GM21367 (cell line): ENCODE data around the gene MAGI2.
"Not testable (repeated sequence)": the region's sequence is repeated elsewhere in the genome, so short reads cannot be mapped to it uniquely, and the experiment has no call there.

Source experiments
- ATAC-seq: cut with Tn5 transposase; IDR thresholded peaks from one replicate; pipeline ENCODE4 v1.9.1; 2021; ENCODE audit not compliant: unreplicated experiment

The MAGI2 gene

DNA sequence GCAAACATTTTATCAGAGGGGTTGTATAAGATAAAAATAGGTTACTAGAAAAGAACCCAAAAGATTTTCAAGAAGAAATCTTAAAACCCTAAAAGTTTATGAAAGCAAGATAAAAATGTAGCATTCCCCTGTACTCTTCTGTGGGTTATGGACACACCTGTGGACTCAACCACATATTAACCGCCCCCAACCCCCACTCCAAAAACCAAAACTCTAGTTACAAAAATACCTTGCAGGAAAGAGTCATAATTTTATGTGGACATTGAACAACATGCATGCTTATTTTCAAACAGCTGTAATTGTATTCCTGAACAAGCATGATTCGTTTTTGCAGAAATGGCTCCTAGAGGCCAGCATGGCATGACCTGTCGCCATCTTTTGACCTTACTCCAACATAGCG is 1188.0 kb downstream of the MAGI2 start:
- ATAC-seq: no peak

DNA sequence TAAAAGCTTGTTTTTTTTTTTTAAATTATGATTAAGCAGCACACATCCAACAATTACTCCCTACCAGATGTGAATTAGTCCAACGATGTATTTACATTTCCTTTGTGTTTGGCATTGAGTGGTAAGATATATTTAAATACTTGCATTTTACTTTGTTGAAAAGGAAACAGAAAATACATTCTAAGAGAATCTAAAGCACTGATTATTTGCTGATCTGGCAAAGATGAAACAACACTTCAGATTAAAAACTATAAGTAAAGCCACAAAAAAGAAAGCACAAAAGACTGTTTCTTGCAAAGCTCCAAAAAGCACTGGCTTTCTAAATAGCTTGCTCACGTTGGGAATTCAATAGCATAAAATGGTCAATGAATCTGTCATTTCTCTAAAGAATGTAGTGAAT is 1188.4 kb downstream of the MAGI2 start:
- ATAC-seq: no peak

DNA sequence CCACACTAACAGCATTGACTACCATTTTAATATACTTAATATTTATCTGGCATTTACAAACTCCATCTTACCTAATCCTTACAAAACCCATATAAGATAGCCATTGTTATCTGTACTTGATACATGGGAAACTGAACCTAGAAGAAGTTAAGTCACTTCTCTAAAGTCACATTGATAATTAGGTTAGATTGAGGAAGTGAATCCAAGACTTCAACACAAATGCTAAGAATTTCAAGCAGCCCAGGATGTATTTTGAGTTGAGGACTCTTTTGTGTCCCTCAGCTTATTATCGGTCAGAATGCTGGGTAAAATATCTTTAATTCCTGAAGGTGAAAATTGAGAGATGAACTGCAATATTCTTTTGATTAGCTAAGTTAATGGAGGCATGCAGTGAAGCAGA is 1189.4 kb downstream of the MAGI2 start:
- no peak for ATAC-seq

DNA sequence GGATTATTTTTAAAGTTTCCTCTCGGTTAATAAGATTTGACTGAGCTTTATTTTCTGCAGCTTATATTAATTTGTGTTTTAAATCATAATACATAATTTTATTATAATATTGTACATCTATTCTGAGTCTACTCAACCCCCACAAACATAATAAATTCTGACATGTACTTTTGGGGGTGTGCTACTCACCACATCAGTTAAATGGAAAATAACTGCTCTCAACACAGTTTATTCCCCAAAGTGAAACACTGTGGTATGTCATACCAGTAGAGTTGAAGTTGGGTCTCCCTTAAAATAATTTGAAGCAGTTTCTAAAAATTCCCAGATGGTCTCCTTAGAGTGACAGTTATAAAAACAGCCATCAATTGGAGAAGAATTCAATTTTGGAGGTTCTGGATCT is 1191.7 kb downstream of the MAGI2 start:
- ATAC-seq: no peak

DNA sequence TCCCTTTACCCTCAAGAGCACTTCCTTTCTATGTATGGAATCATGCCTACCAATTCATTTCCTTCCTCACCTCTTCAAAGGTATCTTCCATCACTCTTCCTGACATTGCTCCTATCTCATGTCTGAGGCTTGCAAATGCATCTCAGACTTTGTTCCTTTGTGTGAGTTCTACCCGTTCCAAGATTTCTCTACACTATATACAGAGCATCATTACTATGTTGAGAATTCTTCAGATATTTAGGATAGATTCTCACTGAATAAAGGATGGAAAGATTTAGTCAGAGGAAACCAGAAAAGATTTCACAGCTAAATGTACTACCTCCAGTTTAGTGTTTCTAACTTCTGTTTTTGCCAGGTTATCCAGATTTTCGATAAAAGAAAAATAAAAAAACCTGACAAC is 1192.2 kb downstream of the MAGI2 start:
- ATAC-seq: no peak

DNA sequence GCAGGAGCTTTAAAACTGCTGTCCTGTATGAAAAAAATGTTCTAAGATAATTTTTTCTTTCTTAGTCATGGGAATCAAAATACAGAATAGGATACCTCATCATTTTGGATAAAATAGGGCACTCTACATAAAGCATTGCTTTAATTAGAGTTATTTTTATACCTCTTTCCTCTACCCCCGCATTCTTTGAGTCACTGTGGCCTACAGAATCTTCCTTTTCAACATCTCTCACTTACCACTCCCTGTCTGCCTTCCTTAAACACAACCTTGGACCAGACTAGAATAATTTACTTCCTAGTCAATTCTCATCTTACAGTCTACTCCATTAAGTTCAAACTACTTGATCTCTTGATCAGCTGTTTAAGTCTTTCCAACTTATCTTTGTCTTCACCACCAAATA is 1192.6 kb downstream of the MAGI2 start:
- ATAC-seq: no peak

DNA sequence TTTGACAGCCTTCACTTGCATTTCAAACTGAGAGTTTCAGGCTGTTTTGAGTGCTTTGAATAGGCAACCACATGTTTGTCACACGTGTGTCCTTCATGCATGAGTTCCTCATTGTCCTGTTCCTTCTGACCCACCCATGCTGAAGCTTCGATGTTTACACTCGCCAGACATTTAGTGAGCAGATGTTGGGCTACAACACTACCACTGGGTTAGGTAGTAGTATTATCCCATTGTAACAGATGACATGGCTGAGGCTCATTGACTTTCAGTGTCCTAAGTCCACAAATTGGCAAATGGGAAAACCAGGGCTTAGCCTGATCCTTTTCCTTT is 1198.8 kb downstream of the MAGI2 start:
- ATAC-seq: no peak

DNA sequence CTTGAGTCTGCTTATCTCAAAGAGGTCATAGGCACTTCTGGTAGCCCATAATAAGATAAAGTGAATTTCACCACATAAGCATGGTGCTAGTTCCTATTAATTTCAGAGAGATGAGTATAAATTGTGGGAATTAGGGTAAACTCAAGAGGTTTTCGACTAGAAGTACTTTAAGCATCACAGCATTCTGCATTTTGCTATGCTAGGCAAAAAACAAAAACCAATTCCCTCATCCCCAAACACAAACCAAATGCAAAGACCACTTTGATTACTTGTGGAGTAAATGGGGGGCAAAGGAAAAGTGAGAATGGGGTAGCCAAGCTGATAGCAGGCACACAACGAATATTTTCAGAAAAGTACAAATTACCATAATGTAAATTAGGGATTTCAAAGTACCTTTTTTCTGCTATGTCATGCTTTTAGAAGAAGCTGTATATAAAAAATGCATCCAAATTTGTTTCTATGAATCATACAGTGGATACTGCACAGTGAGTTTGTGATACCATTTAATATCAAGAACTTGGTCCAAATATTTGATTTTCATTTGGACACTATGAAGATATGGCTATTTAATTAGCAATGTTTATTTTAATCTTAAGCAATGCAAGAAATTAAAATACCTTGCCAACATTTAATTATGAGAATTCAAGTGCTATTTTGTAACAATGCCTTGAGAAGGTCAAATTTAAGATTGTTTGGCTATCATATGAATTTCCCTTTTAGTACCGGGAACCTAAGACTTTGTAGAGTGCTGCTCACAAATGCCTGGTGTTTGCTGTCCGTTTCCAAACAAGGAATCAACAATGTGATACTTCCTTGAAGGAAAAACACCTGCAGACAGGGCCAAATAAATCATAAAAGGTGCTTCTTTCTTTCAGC is 1199.4 kb downstream of the MAGI2 start:
- ATAC-seq: no peak

DNA sequence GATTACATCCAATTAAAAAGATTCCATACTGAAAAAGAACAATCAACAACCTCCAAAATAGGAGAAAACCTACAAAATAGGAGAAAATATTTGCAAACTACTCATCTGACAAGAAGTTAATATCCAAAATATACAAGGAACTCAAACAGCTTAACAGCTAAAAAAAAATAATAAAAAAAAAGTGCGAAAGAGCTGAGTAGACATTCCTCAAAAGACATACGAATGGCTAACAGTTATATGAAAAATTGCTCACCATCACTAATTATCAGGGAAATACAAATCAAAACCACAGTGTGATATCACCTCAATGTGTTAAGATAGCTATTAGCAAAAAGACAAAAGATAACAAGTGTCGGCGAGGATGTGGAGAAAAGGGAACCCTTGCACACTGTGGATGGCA is 1204.6 kb downstream of the MAGI2 start:
- no peak for ATAC-seq

DNA sequence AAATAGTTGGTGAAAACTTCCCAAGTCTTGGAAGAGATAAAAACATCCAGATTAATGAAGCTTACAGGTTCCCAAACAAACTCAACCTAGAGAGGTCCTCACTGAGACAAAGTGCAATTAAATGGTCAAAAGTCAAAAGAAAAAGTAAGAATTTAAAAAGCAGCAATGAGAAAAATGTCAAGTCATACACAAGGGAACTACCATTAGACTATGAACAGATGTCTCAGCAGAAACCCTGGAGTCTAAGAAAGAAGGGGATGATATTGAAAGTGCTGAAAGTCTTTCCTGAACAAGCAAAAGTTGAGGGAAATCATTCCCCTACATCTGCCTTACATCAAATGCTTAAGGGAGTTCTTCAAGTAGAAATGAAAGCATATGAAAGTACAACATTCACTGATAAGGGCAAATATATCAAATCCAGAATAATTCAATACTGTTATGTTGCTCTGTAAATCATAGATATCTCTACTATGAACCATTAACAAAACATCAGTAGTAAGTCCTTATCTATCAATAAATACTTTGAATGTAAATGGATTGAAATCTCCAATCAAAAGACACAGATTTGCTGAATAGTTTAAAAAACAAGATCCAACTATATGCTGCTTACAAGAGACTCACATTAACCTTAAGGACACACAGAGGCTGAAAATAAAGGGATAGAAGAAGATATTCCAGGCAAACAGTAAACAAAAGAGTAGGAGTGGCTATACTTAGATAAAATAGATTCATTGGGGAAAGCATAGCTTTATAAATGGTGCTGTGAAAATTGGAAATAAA is 1205.4 kb downstream of the MAGI2 start:
- no peak for ATAC-seq

DNA sequence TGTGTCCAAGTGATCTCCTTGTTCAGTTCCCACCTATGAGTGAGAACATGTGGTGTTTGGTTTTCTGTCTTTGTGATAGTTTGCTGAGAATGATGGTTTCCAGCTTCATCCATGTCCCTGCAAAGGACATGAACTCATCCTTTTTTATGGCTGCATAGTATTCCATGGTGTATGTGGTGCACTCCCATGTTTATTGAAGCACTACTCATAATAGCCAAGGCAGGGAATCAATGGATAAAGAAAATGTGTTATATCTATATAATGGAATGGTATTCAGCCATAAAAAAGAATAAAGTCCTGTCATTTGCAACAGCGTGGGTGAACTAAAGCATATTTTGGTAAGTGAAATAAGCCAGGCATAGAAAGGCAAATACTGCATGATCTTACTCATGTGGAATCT is 1213.3 kb downstream of the MAGI2 start:
- not testable (repeated sequence) for ATAC-seq

DNA sequence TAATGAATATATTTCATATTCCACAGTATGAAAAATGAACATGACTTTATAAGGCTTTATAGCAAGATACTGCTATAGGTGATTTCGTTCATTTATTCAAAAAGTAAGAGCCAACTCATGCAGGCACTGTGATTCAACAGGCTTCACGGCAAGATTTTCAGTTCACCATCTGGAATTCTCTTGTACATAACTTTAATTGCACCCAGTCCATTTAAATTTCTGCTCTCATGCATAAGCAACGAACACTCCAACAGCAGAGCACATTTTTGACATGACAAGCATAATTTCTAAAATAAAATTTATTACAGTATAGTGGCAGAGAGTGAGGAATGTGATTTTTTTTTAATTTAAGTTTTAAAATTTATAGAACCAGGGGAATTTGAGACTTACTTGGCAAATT is 1218.8 kb downstream of the MAGI2 start:
- ATAC-seq: no peak

DNA sequence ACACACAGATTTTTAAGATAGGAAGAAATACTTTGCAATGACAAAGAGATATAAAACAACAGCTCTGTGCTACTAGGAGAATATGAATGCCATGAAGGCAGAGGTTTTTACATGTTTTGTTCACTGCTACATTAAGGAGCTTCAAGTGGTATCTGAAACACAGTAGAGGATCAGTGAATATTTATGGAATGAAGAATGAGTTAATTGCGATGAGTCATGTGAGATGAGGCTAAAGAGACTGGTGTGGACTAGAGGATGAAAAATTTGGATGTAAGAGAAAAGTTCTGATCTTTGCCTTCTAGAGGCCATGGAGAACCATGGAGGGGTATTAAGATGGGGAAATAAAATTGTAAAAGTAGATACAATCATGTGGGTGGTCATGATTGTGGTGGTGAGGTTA is 1220.7 kb downstream of the MAGI2 start:
- ATAC-seq: no peak

DNA sequence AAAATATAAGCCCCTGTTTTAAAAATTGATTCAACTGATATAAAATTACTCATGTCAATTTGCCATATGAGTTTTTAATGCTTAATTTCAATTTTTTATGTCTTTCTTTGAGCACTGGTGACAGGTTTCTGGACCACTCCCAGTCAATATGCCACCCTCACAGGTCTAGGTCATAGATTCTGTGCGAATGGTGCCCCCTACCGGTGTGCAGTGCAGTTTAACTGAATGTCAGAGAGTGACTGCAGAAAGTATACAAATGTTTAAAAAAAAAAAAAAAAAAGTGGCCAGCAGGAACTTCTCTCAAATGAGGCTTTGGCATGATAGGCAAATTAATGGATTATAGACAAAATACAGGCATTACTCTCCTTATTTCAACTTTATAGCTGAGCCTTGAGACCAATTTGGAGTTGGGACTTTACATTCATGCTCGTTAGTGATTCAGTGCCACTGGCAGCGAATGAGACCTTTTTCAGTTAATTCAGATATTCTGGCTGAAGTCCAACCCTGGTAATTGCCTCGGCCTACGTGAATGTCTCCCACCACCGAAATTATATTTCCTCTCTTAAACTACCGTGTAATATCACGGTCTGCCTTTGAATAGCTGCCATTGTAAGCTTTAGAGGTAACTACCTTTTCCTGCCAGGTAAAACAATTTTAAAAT is 1227.3 kb downstream of the MAGI2 start:
- ATAC-seq: no peak

DNA sequence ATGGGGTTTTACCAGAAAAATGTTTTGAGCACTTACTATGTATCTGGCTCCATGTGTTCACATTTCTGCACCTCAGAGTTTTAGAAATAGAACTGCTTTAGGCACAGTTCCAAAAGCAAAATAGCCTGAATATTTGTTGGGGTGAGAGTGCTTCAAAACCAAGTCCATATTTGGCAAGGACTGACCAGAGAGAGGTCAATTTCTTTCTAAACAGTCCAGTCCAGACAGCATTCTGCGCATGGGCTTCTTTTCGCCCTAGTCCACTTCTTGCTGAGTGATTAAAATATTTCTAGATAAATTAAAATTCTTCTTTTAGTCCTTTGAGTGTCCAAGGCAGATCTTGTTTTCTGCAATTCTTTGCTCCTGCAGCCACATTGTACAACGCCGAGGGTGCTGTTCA is 1227.9 kb downstream of the MAGI2 start:
- no peak for ATAC-seq

DNA sequence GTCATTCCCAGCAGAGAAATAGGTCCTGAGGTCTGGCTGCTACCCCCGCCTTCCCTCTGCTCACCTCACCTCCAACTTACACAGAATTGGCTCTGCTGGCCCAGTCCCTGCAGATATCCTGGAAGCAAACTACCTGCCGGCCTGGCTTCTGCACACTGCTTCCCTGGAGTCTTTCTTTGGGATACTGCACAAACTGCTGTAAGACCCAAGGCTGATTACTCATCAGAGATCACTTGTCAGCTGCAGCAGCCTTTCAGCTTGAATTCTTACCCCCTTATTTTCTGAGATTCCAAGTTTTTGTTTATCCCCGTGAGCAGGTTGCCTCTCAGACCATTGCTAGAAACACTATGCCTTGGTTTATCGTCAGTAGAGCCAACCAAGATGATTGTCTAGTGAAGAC is 1228.5 kb downstream of the MAGI2 start:
- no peak for ATAC-seq

DNA sequence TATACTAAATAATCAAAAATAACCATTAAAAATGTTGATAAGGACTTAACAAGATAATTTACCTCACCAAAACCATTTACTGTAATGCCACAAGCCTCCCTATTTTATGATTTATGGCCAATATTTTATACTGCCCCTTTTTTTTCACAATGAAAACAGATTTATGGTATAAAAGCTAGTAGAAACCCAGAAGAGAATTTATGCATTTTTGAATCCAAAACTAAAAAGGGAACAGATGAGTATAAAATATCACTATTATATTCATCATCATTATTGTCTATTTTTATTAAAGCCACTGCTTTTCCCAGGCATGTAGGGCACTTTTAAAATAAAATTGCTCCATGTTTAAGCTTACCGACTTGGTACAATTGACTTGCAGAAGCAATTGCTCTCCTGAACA is 1229.9 kb downstream of the MAGI2 start:
- ATAC-seq: no peak

DNA sequence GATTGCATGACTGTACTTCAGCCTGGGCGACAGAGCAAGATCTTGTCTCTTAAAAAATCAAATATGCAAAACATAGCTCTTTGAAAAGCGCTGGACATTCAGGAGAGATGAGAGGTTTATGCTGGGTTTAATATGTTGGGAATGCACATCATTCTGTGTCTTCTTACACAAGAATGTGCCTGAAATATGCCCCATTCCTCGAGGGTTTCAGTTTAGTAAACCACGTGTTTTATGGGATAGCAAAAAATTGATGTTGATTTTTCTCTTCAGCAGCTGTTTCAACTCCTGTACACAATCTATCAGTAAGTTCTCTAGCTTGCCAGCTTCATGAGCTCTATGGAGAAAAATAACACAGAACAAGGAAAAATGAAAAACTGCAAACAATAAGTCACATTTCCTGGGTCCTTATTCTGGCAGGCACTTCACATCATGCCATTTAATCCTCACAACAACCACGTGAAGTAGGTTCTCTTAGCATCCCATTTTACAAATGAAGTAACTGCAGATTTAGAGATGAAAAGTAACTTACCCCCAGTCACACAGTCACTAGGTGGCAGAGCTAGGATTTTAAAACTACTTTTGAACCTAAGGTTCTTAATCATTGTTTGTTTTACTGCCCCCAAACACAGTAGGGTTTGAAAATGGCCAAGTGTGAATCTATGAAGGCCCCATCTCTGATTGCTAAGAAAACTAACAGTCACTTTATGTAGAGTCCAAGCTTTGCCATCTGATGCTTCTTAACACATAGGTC is 1231.3 kb downstream of the MAGI2 start:
- ATAC-seq: no peak

DNA sequence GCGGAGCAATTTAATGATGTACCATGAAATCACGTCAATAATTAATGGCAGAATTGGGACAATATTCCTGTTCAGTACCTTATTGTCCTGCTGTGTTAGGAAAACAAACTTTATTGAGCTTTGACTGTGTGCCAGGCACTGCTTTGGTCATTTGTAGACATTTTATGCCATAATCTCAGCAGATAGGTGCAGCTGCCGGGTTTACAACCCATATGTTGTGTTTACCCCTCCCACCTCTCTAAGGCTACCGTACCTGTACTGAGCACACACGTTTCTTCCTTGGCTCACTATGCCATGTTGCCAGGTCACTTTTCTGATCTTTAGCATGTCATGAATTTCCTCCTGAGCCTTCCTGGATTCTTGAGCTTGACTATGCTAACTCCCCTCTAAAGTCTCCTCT is 1232.7 kb downstream of the MAGI2 start:
- ATAC-seq: no peak

DNA sequence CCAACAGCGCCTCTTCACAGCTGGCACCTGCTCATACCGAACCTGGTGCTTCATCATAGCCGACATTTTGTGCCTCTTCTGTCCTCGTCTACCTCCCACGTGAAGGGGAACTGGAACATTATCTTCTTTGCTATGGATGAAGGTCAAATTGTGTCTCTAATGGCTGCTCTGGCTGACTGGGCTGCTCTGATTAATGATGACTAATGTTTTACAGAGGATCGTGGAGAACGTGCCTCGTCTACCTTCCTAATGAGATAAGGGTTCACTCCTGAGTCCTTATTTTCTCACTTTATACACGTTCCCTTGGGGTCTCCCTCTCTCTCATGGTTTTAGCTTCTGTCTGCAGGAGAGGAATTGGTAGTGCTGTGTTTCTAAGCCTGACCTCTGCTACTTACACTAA is 1234.6 kb downstream of the MAGI2 start:
- no peak for ATAC-seq

DNA sequence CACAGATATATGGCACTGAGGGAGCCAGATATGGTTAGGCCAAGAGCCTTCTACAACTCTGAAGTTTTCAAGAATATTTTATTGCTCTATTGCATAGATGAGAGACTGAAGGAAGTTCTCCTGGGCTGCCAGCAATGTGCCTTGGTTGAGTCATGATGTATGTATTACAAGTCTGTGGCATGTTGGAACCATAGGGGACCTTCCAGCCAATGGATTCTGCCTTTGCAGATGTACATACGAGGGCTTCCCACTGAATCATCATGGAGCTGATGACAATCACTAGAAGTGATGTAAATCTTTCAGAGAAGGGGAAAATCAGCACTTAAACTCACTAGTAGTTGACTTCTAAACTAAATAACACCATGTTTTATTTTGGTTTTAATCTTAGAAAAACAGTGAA is 1235.4 kb downstream of the MAGI2 start:
- ATAC-seq: no peak
